ENCODE data around the gene ADAMTSL5. TPM values are rescaled to one million over a fixed set of nuclear protein-coding genes. Genes with fewer than 3 reads are reported as not detected.

The ADAMTSL5 gene
- total RNA-seq, 1 donor from 2014 or later = 0.83 TPM

DNA sequence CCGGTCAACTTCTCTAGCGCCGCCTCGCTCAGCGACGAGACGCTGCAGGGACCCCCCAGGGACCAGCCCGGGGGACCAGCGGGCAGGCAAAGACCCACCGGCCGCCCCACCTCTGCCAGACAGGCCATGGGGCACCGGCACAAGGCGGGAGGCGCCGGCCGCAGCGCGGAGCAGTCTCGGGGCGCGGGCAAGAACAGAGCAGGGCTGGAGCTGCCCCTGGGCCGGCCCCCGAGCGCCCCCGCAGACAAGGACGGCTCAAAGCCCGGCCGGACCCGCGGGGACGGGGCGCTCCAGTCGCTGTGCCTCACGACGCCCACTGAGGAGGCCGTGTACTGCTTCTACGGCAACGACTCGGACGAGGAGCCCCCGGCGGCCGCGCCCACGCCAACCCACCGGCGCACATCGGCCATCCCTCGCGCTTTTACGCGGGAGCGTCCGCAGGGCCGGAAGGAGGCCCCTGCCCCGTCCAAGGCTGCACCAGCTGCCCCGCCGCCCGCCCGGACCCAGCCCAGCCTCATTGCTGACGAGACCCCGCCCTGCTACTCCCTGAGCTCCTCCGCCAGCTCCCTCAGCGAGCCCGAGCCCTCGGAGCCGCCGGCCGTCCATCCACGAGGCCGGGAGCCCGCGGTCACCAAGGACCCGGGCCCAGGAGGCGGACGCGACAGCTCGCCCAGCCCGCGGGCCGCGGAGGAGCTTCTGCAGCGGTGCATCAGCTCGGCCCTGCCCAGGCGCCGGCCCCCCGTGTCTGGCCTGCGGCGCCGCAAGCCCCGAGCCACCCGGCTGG lies 45.1 kb downstream of the ADAMTSL5 start:
- Mint-ChIP-seq H3K4me1 (ENCODE audit: low read depth, unreplicated experiment) (no peaks in the 10 kb centered on the region), H3K27me3 (ENCODE audit: unreplicated experiment) (peaks cover 21% of the 10 kb centered on the region), H3K36me3 (ENCODE audit: unreplicated experiment) (no peaks in the 10 kb centered on the region), H3K9me3 (ENCODE audit: unreplicated experiment) (peaks cover 16% of the 10 kb centered on the region), H3K4me3 (ENCODE audit: unreplicated experiment) (no peak overlapping the region), H3K27ac (ENCODE audit: unreplicated experiment) (no peak overlapping the region)
- TF ChIP-seq, protein P1, sequence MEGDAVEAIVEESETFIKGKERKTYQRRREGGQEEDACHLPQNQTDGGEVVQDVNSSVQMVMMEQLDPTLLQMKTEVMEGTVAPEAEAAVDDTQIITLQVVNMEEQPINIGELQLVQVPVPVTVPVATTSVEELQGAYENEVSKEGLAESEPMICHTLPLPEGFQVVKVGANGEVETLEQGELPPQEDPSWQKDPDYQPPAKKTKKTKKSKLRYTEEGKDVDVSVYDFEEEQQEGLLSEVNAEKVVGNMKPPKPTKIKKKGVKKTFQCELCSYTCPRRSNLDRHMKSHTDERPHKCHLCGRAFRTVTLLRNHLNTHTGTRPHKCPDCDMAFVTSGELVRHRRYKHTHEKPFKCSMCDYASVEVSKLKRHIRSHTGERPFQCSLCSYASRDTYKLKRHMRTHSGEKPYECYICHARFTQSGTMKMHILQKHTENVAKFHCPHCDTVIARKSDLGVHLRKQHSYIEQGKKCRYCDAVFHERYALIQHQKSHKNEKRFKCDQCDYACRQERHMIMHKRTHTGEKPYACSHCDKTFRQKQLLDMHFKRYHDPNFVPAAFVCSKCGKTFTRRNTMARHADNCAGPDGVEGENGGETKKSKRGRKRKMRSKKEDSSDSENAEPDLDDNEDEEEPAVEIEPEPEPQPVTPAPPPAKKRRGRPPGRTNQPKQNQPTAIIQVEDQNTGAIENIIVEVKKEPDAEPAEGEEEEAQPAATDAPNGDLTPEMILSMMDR (IDR thresholded peaks at IDR 0.05; ENCODE audit: partially characterized antibody, unreplicated experiment) = no peak
- DNase-seq = peak; percentile 56

DNA sequence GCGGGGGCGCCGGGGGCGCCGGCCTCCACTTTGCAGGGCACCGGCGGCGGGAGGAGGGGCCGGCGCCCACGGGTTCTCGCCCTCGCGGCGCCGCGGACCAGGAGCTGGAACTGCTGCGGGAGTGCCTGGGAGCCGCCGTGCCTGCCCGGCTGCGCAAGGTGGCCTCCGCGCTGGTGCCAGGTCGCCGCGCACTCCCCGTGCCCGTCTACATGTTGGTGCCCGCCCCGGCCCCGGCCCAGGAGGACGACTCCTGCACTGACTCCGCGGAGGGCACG lies 45.7 kb downstream of the ADAMTSL5 start:
- H3K4me1 Mint-ChIP-seq (ENCODE audit: low read depth, unreplicated experiment) = no peaks in the 10 kb centered on the region
- TF ChIP-seq, protein P1 (IDR thresholded peaks at IDR 0.05; ENCODE audit: partially characterized antibody, unreplicated experiment) = no peak
- H3K27me3 Mint-ChIP-seq (ENCODE audit: unreplicated experiment) = peaks cover 19% of the 10 kb centered on the region

DNA sequence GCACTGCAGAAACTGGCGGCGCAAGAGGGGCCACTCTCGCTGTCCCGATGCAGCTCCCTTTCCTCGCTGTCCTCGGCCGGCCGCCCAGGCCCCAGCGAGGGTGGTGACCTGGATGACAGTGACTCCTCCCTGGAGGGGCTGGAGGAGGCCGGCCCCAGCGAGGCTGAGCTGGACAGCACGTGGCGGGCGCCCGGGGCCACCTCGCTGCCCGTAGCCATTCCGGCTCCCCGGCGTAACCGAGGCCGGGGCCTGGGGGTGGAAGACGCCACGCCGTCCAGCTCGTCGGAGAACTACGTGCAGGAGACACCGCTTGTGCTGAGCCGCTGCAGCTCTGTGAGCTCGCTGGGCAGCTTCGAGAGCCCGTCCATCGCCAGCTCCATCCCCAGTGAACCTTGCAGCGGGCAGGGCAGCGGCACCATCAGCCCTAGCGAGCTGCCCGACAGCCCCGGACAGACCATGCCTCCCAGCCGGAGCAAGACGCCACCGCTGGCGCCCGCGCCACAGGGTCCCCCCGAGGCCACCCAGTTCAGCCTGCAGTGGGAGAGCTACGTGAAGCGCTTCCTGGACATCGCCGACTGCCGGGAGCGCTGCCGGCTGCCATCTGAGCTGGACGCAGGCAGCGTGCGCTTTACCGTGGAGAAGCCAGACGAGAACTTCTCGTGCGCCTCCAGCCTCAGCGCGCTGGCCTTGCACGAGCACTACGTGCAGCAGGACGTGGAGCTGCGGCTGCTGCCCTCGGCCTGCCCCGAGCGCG lies 46.2 kb downstream of the ADAMTSL5 start:
- TF ChIP-seq, protein P1 (IDR thresholded peaks at IDR 0.05; ENCODE audit: partially characterized antibody, unreplicated experiment) = no peak
- no peak for DNase-seq
- Mint-ChIP-seq H3K27ac (ENCODE audit: unreplicated experiment) (no peak overlapping the region), H3K4me1 (ENCODE audit: low read depth, unreplicated experiment) (no peaks in the 10 kb centered on the region), H3K9me3 (ENCODE audit: unreplicated experiment) (peaks cover 10% of the 10 kb centered on the region), H3K4me3 (ENCODE audit: unreplicated experiment) (no peak overlapping the region), H3K27me3 (ENCODE audit: unreplicated experiment) (peaks cover 13% of the 10 kb centered on the region), H3K36me3 (ENCODE audit: unreplicated experiment) (no peaks in the 10 kb centered on the region)

More for the DNA sequence above, 45.7 kb downstream of the ADAMTSL5 start:
- H3K9me3 Mint-ChIP-seq (ENCODE audit: unreplicated experiment) = peaks cover 14% of the 10 kb centered on the region
- no peak overlapping the region for H3K27ac Mint-ChIP-seq (ENCODE audit: unreplicated experiment)
- no peak for DNase-seq
- H3K36me3 Mint-ChIP-seq (ENCODE audit: unreplicated experiment) = no peaks in the 10 kb centered on the region
- H3K4me3 Mint-ChIP-seq (ENCODE audit: unreplicated experiment) = no peak overlapping the region

DNA sequence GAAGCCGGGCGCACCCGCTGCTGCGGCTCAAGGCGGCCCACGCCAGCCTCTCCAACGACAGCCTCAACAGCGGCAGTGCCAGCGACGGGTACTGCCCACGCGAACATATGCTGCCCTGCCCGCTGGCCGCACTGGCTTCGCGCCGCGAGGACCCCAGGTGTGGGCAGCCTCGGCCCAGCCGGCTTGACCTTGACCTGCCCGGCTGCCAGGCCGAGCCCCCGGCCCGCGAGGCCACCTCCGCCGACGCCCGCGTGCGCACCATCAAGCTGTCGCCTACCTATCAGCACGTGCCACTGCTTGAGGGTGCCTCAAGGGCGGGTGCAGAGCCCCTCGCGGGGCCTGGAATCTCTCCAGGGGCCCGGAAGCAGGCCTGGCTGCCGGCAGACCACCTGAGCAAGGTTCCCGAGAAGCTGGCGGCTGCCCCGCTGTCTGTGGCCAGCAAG lies 46.8 kb downstream of the ADAMTSL5 start:
- H3K36me3 Mint-ChIP-seq (ENCODE audit: unreplicated experiment) = no peaks in the 10 kb centered on the region
- TF ChIP-seq, protein P1 (IDR thresholded peaks at IDR 0.05; ENCODE audit: partially characterized antibody, unreplicated experiment) = no peak
- no peaks in the 10 kb centered on the region for H3K4me1 Mint-ChIP-seq (ENCODE audit: low read depth, unreplicated experiment)
- H3K9me3 Mint-ChIP-seq (ENCODE audit: unreplicated experiment) = peaks cover 8% of the 10 kb centered on the region
- DNase-seq = no peak
- no peak overlapping the region for H3K4me3 Mint-ChIP-seq (ENCODE audit: unreplicated experiment)
- no peak overlapping the region for H3K27ac Mint-ChIP-seq (ENCODE audit: unreplicated experiment)
- peaks cover 10% of the 10 kb centered on the region for H3K27me3 Mint-ChIP-seq (ENCODE audit: unreplicated experiment)

Data from glutamatergic neuron (in vitro differentiated cells).